OCI-LY1 (cell line): Measurements from ENCODE around the gene ING4.

Experiments
- CTCF ChIP-seq: fragments of 200-600 bp; sonication (generic), shearing (Covaris generic); IDR thresholded peaks from 2 replicates; pipeline ENCODE4 v1.5.1; 2017; ENCODE audit warnings: mild to moderate bottlenecking, antibody characterized with exemption, low read length, moderate library complexity, mixed read lengths
- EZH2 ChIP-seq: fragments of 200-600 bp; sonication (generic), shearing (Covaris generic); IDR thresholded peaks from 2 replicates; pipeline ENCODE4 v1.8.0; 2017; ENCODE audit warnings: borderline replicate concordance, mixed run types, mild to moderate bottlenecking, antibody characterized with exemption, low read length, moderate library complexity, mixed read lengths

GRCh38 chr12:6652391-6652790, 10.5 kb downstream of the ING4 start:
- TF ChIP-seq CTCF: no peak
- no peak for TF ChIP-seq EZH2
